Fibroblast of skin of abdomen (primary cell): Measurements from ENCODE around the gene EME1.
"Not testable (repeated sequence)": the region's sequence is repeated elsewhere in the genome, so short reads cannot be mapped to it uniquely, and the experiment has no call there.

Experiments used
- DNase-seq: peaks from one replicate; pipeline ENCODE4 v3.0.0-alpha.2; 2013

EME1 gene

GRCh38 chr17:50426472-50426782 is 53.4 kb downstream of the EME1 start:
- no peak for DNase-seq

GRCh38 chr17:50426814-50427787 is 54.1 kb downstream of the EME1 start:
- no peak for DNase-seq

- DNase-seq, result not testable (repeated sequence)
These were observed 55.1 kb downstream of the EME1 start for GRCh38 chr17:50428126-50428525.

DNA sequence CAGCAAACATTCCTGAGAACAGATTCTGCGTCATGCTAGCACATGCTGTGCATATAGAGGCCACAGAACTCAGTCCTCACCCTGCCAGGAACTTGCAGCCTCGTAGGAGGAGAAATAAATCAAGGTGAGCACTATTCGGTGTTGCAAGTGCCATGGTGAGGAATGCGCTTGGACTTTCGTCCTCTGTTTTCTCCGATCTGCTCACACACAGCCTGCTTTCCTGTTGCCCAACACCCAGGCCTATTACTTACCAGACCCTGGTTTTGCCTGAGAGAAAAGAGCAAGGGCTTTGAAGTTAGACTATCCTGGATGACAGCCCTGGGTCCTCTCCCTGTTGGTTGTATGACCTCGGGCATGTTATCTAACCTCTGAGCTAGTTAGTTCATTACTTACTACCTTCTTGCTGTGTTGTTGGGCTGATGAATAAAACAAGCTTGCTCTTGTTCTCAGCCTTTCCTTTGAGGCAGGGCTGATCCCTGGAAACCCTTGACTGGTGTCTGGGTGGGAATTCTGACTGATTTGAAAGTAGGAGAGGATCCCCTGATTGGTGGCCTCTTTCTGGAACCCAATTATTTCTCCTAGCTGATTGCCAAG is 55.9 kb downstream of the EME1 start:
- DNase-seq, result no peak

GRCh38 chr17:50429793-50430192 is 56.8 kb downstream of the EME1 start:
- no peak for DNase-seq
